NCI-H460 (cell line): ENCODE results near the gene WTAP. TPM values are rescaled to one million over a fixed set of nuclear protein-coding genes. Genes with fewer than 3 reads are reported as not detected.
"Not testable (repeated sequence)": the region's sequence is repeated elsewhere in the genome, so short reads cannot be mapped to it uniquely, and the experiment has no call there.

Source experiments
- DNase-seq: peaks from one replicate; pipeline ENCODE4 v3.0.0-alpha.2; 2016; ENCODE audit warnings: low read depth; ENCODE audit errors: extremely low read depth
- total RNA-seq: library from RNA; depleted of rRNA; stranded (reverse); fragments of >200 nt; shearing (Covaris generic); gene quantifications from 2 replicates; pipeline ENCODE4 v1.2.3, GENCODE V29; 2014

The WTAP gene
- total RNA-seq, 1 experiment from 2014 or later, result 65.7 TPM

DNA sequence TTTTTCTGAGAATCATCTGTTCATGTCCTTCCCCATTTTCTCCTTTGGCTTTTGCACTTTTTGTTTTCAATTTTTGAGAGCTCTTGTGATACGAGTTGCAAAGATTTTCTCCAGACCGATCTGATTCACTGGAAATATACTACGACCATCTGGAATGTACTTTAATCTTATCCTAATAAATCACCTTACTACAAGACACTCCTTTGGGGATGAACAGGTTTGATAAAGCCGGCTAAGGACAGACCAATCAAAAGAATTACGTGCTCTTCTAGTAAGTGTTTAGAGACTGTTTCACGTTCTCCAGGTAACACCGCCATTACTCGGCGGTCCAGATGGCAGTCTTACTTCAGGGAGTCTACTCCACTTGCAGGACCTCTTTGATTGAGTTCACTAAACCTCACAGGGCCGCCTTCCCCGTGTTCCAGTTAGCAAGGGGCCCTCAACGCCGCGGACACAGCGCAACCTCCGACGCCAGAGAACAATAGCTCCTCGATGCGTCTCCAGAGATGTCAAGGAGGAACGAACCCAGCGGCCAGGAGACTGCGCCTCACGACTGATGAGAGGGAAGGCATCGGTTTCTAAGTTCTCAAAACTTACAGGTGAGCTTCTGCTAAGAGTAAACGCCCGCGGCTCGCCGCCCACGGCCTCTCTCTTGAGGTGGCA lies 920 bp upstream of the WTAP start:
- DNase-seq, result no peak

DNA sequence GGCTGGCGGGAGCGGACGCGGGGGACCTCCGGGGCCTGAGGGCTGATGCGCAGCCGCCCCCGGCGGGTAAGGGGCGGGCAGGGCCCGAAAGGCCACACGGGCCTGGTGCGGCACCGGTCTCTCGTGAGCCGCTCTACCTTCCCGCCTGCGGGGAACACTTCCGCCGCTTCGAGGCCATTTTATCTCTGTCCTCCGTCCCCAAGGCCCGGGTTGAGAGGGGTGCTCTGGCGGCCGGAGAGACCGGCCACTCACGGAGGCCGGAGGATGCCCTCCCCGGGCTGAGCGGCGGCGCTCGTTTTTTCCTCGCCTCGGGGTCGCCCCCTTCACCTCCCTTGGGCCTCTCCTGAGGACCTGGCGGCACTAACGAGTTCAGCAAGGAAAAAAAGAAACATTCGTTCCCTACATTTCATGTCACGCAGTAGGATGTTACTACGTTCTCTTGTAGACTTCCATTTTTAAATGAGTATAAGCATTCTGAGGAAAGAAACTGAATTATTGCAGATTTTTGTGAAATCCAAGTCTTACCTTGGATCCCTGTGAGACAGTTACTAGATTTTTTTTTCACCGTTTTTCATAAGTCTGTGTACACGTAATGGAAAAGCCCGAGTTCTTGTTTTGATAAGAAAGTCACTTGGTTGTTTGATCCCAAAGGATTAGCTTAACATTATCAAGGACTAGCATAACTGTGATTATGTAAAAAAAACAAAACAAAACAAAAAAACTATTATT lies 575 bp downstream of the WTAP start:
- no peak for DNase-seq

DNA sequence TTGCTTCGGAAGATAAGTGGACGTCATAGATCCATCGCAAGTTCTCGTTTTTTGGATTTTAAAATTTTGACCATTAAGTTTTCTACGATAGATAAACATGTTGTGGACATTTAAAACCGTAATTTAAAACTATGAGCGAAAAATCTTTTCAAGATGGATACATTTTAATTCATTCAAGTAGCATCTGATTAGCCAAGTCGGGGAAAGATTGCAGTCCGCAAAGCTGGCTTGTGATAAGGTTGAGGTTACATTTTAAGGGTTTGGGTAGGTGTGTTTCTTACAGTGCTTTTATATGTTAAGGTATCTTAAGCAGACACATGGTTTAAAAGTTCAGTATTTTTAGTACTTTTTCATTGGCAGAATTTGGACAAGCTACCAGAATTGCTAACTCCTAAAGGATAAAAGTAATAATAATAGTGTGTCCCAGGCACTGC lies 1.2 kb downstream of the WTAP start:
- DNase-seq, result no peak

DNA sequence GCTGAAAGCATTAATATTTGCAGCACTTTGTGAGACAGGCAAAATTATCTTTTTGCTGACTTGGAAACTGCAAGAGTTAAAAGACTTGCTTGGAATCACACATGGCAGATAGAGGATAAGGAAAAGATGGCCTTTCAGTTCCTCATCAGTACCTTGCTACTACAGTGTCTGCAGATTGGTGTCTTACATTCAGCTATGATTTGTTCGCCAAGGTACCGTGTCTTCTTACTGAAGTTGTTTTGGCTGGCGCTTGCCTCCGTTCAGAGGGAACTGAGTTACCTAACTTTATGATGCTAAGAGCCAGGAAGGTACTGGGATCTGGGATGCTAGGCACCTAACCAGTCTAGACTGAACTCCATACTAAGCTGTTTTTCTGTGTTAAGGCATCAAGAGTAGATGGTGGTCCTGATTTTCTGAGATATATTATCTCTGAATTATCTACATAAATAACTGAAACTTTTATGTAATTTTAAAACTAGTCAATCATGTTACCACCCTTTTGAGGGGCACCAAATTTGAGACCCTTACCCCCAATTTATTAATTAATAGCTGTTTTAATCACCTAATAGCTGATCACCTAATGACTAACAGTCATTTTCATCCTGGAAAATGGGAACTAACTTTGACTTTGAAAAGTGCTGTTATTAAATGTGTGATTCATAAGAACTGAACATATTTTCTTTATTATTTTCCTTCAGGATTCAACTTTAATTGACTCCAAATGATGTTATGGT lies 2.5 kb downstream of the WTAP start:
- DNase-seq, result no peak

DNA sequence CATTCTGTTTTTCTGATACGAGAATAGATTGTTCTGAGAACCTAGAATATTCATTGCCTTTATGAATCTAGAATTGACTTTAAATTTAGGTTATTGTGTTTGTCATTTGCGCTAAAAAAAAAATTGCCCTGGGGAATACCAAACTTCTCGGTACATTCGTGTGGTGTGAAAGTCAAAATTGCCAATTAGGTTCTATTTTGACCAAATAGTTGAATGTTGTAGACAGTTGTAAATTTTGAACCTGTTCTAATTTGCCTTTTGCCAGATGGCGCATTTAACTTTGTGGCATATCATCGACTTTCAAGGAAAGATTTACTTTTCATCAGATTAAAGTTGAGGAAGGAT lies 3.0 kb downstream of the WTAP start:
- no peak for DNase-seq

DNA sequence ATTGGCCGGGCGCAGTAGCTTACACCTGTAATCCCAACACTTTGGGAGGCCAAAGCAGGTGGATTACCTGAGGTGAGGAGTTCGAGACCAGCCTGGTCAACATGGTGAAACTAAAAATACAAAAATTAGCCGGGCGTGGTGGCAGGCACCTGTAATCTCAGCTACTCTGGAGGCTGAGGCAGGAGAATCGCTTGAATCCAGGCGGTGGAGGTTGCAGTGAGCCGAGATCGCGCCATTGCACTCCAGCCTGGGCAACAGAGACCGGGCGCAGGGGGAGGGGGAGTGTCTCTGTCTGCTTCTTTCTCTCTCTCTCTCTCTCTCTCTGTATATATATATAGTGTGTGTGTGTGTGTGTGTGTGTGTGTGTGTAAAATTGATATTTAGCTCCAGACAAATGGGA lies 5.2 kb downstream of the WTAP start:
- DNase-seq, result not testable (repeated sequence)

DNA sequence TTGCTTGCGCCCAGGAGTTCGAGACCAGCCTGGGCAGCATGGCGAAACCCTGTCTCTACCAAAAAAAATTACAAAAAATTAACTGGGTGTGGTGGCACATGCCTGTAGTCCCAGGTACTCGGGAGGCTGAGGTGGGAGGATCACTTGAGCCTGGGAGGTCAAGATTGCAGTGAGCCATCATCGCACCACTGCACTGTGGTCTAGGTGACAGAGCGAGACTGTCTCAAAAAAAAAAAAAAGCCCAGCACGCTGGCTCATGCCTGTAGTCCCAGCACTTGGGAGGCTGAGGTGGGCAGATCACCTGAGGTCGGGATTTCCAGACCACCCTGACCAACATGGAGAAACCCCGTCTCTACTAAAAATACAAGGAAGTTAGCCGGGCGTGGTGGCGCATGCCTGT lies 6.1 kb downstream of the WTAP start:
- DNase-seq, result not testable (repeated sequence)

DNA sequence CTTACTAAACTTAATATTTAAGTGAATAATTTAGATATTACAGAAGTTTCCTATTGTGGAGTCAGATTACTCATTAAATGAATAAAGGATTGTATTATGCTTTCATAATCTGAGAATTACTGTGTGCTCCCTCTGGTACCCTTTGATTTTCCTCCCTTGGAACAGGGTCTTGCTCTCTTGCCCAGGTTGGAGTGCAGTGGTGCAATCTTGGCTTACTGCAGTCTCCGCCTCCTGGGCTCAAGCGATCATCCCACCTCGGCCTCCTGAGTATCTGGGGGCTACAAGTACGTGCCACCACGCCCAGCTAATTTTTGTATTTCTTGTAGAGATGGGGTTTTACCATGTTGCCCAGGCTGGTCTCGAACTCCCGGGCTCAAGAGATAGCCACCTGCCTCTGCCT lies 9.6 kb downstream of the WTAP start:
- DNase-seq, result no peak

DNA sequence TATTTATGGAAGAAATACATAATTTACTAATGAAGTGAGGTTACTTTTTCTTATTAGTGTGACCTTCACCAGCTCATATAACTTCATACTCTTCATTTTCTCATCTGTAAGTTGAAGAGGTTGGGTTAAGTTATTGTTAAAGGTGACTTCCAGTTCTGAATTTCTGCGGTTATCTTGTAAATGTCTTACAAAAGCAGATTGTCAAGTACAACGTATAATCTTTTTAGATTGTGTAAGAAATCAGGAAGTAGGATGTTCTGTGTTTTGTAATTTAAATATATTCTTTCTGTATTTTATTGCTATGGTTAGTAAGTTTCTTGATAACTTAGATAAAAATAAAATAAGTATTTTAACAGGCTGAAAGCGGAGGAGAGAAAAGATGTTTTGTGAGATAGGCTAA lies 12.0 kb downstream of the WTAP start:
- no peak for DNase-seq

DNA sequence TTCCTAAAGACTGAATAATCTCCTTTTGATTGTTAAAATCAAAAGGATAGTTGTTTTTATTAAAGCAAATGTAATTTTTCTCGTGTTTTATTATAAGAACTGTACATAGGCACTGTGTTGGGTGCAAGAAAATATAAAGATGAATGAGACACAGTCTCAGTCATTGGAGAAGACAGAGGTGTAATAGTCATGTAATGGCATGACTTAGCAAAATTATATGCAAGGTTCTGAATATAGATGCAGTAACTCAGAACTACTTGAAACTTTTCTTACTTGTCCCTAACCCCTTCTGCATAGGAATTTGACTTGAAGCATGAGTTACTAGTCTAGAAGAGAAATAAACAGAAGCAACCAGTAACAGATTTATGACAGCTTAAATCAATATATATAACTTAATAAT lies 14.9 kb downstream of the WTAP start:
- DNase-seq, result peak; percentile 17

DNA sequence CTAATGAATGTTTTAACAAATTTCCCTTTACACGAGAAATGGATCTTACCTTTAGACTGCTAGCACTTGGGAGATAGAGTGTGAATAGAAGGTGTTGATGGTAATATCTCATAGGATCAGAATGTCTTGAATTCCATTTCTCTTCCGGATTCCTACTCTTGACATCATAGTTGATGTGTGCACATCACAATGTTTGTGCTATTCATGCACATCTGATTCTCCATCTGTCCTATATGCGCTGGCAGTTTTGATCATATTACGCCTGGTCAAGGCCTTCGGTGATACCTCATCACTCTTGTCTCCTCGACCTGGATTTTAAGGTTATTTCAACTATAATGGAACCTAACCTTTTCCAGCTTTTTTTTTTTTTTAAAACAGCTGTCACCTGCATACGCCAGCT lies 17.8 kb downstream of the WTAP start:
- DNase-seq, result no peak

DNA sequence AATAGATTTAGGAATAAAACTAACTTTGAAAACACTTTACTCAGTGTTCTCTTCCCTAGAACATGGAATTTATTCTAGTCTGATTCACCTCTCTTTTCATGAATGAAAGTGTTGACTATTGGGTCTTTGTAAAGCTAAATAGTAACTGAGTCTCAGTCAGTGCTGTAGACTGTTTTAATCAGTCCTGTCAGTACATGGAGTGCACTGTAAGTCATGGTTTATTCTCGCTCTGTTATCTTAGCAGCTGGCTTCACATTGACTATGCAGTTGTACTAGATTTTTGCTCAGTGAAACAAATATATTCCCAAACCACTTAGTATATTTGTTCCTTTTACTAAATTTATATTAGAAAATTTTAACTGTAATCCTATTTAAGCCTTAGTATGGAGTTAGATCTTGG lies 19.5 kb downstream of the WTAP start:
- no peak for DNase-seq

DNA sequence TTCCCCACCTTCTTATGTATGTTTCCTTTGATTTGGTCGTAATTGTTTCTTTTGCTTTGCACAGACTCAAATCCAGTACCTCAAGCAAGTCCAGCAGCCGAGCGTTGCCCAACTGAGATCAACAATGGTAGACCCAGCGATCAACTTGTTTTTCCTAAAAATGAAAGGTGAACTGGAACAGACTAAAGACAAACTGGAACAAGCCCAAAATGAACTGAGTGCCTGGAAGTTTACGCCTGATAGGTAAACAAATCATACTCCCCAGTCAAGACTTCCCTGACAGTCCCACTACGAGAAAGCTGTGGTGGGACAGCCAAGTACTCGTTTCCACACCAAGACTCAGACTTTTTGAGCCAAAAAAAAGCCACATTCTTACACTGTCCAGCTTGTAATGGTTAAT lies 20.8 kb downstream of the WTAP start:
- not testable (repeated sequence) for DNase-seq

DNA sequence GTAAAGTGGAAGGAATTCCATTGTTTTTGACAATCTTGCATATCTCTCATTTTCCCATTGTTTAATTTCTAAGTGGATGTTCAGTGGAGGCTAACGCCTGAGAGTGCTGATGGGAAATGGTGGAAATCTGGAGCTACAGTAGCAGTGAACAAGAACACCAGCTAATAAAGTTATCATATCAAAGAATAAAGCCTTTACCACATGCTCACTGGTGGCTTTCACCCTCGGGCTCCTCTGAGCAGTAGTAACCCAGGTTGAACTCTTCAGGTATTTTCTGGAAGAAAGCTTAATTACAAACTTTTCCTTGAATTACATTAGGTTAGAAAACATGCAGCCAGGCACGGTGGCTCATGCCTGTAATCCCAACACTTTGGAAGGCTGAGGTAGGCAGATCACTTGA lies 24.1 kb downstream of the WTAP start:
- DNase-seq, result no peak

DNA sequence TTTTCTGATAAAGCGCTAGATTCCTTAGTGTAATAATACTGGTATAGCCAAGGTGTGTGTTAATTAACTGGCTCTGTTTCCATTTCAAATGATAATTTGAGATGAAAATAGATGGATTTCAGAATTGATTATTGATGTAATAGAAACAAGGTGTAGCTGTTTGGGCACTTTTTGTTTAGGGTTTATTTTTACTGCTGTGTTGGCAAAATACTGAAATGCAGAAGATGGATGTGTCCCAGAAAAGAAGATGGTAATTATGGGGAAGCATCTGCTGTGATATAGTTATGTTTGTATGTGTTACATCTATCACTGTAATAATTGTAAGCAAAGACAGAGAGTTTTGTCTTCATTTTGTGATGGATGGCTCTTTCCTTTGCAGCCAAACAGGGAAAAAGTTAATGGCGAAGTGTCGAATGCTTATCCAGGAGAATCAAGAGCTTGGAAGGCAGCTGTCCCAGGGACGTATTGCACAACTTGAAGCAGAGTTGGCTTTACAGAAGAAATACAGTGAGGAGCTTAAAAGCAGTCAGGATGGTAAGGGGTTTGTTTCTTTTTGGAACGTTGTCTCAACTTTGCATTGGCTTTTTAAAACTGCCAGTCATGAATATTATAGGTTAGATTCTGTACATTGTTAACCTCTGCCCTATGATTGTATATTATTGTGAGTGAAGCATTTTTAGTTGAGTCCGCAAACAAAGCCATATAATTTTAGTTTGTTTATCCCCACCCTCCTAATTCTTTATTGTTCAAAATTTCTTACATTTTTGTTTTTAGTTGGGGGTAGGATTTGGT lies 26.0 kb downstream of the WTAP start:
- DNase-seq, result no peak

DNA sequence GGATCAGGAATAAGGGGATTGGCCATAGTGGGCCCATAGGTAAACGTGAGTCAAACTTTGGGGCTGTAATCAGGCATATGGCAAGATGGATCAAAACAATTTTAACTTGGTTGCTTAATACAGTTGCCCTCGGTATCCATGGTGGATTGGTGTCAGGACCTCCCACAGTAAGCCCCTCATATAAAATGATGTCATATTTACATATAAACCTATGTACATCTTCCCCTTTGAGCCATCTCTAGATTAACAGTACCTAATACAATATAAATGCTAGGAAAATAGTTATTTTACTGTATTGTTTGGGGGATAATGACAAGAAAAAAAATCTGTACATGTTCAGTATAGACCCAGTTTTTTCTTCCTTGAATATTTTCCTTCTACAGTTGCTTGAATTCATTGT lies 27.1 kb downstream of the WTAP start:
- no peak for DNase-seq

DNA sequence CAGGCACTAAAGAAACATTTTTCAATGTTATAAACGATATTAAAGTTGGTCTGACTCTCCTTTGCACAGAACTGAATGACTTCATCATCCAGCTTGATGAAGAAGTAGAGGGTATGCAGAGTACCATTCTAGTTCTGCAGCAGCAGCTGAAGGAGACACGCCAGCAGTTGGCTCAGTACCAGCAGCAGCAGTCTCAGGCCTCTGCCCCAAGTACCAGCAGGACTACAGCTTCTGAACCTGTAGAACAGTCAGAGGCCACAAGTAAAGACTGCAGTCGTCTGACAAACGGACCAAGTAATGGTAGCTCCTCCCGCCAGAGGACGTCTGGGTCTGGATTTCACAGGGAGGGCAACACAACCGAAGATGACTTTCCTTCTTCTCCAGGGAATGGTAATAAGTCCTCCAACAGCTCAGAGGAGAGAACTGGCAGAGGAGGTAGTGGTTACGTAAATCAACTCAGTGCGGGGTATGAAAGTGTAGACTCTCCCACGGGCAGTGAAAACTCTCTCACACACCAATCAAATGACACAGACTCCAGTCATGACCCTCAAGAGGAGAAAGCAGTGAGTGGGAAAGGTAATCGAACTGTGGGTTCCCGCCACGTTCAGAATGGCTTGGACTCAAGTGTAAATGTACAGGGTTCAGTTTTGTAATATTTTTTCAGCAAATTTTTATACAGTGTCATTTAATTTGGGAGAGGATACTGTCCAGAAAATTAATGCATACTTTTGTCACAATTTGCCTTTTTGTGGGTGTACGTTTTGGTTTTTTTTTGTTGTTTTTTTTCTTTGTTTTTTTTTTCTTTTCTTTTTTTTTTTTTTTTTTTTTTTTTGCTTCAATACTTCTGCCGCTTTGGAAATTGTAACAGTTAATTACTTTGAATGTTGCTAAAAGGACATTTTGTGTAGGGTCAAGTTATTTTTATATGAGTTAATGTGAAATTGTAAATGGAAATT lies 27.9 kb downstream of the WTAP start:
- no peak for DNase-seq

DNA sequence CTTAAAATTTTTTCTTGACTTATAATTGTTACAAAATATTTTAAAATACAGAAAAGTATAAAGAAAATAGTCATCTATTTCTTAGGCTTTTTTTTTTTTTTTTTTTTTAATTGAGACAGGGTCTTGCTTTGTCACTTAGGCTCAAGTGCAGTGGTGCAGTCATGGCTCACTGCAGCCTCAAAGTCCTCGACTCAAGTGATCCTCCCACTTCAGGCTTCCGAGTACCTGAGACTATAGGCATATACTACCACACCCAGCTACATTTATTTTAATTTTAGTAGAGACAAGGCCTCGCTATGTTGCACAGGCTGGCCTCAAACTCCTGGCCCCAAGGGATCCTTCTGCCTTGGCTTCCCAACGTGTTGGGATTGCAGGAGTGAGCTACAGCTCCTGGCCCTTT lies 29.2 kb downstream of the WTAP start:
- DNase-seq, result no peak

DNA sequence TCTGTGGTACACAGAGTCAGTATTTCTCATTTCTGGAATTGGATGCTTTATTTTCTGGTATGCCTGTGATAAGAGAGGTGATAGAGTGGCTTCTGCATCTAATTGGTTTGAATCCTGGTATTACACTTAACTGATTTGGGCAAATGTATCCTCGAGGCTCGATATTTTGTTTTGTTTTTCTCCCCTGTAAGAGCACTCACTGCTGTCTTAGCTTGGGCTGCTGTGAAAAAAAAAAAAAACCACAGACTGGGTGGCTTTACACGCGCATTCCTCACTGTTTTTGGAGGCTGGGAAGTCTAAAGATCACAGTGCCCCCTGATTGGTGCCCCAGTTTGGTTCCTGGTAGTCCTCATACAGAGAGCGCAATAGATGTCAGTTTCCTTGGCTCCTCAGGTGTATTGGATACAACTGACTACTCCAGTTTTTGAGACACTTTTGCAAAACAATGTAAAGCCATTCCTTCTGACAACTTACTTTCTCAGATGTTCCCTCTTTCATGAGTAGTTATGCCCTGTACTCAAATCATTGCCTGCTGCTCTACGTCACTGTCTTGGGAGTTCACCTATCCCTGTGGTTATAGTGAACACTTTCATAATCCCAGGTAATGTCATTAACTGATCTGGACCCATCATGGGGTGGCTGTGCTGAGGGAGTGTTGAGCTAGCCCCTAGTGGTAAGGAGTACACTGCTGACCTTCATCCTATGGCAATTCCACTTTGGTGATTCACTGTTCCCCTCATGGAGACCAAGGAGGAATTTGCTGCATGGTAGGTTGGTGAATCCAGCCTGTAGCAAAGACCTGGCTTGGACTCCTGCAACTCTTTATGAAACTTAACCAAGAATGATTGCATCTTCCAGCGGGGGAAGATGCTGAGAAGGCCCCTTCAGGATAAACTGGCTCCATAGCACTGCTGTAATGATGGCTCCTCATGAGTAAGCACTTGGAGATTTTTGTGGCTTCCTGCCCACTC lies 31.0 kb downstream of the WTAP start:
- DNase-seq, result no peak
